GM12878 (cell line): ENCODE data around the gene GALNT6. TPM values are rescaled to one million over a fixed set of nuclear protein-coding genes. Genes with fewer than 3 reads are reported as not detected.

Source experiments
- ATAC-seq: fragments of 200-7000 bp; cut with Tn5 transposase; 3 replicates; pipeline ENCODE4 v1.9.1; 2020; ENCODE audit warnings: mild to moderate bottlenecking, moderate library complexity
- BruUV-seq: library from RNA; stranded (reverse); fragments of 400-500 nt; replicated peaks from 2 replicates; lab custom pipeline; 2021; lab: Mats Ljungman, UMichigan
- CTCF ChIA-PET: fragments of 300-600 bp; sonication (Branson Sonifier 250); formaldehyde crosslinking; extraction: SDS; loops from one replicate; lab custom pipeline; 2021; ENCODE audit warnings: inconsistent platforms; lab: Yijun Ruan, JAX
- POLR2A ChIA-PET: fragments of 350-600 bp; formaldehyde crosslinking; extraction: SDS; loops from one replicate; lab custom pipeline; 2021; ENCODE audit warnings: inconsistent platforms; lab: Charles Lee
- RAD21 ChIA-PET: fragments of 300-600 bp; sonication (Branson Sonifier 250); formaldehyde crosslinking; loops from one replicate; lab custom pipeline; 2023; ENCODE audit warnings: antibody characterized with exemption; ENCODE audit not compliant: unreplicated experiment; lab: Charles Lee
- SMC1A ChIA-PET: fragments of 300-600 bp; sonication (Branson Sonifier 250); formaldehyde crosslinking; loops from one replicate; lab custom pipeline; 2023; ENCODE audit not compliant: unreplicated experiment, uncharacterized antibody; lab: Charles Lee
- DNase-seq: peaks from one replicate; pipeline ENCODE4 v3.0.0-alpha.2; 2011; ENCODE audit warnings: low read depth, low spot score
- FAIRE-seq: peaks from 3 replicates; lab custom pipeline; 2011; peaks lifted over from hg19 to GRCh38; lab: Jason Lieb, UNC
- H2AFZ ChIP-seq: 2 replicates; pipeline ENCODE4 v1.6.0; 2011; ENCODE audit warnings: low read depth, low read length, control low read depth; ENCODE audit not compliant: control insufficient read depth
- H3K27ac ChIP-seq: 2 replicates; pipeline ENCODE4 v1.5.1; 2011; ENCODE audit warnings: control low read depth; ENCODE audit not compliant: control insufficient read depth, insufficient read depth
- H3K27me3 ChIP-seq, 2 experiments: replicated peaks in 1 of 2; 2 replicates each; pipeline versions ENCODE4 v1.6.0 to v1.6.1; 2011; ENCODE audit warnings: low read length in 1 of 2; ENCODE audit not compliant: control insufficient read depth in 2 of 2, insufficient read depth in 2 of 2
- H3K36me3 ChIP-seq, 2 experiments: 2 replicates each; pipeline ENCODE4 v1.5.1; 2011; ENCODE audit warnings: low read length in 1 of 2; ENCODE audit not compliant: control insufficient read depth in 2 of 2, insufficient read depth in 2 of 2
- H3K4me1 ChIP-seq: 2 replicates; pipeline ENCODE4 v1.6.1; 2011; ENCODE audit warnings: mild to moderate bottlenecking, low read length, moderate library complexity, mixed read lengths; ENCODE audit not compliant: control insufficient read depth, insufficient read depth
- H3K4me2 ChIP-seq: 2 replicates; pipeline ENCODE4 v1.6.0; 2011; ENCODE audit warnings: control low read depth; ENCODE audit not compliant: control insufficient read depth, insufficient read depth
- H3K4me3 ChIP-seq: fragments of 200-600 bp; sonication (generic); 2 replicates; pipeline ENCODE4 v1.5.1; 2016
- H3K79me2 ChIP-seq: 2 replicates; pipeline ENCODE4 v1.6.0; 2011; ENCODE audit warnings: low read length; ENCODE audit not compliant: control insufficient read depth, insufficient read depth
- H3K9ac ChIP-seq: 2 replicates; pipeline ENCODE4 v1.8.0; 2011; ENCODE audit warnings: low read length, control low read depth, mixed read lengths; ENCODE audit not compliant: control insufficient read depth, insufficient read depth
- H3K9me3 ChIP-seq: replicated peaks from 3 replicates; pipeline ENCODE4 v1.5.1; 2011; ENCODE audit warnings: mild to moderate bottlenecking, low read length; ENCODE audit not compliant: control insufficient read depth, insufficient read depth
- H4K20me1 ChIP-seq: 2 replicates; pipeline ENCODE4 v1.6.0; 2011; ENCODE audit not compliant: control insufficient read depth, insufficient read depth
- CEBPB ChIP-seq, 2 experiments: fragments of 150-350 bp in 1 of 2; IDR thresholded peaks; 2 replicates each; pipeline ENCODE4 v1.6.1; 2012 to 2014; ENCODE audit warnings: low read depth in 2 of 2, low read length in 2 of 2, borderline replicate concordance in 1 of 2, inconsistent platforms in 1 of 2
- EP300 ChIP-seq, 2 experiments: fragments of 150-350 bp in 1 of 2; IDR thresholded peaks; 2 replicates each; pipeline ENCODE4 v1.6.1; 2011 to 2012; ENCODE audit warnings: low read depth in 2 of 2, low read length in 2 of 2, borderline replicate concordance in 1 of 2, improper control_type of control experiment in 1 of 2, inconsistent platforms in 1 of 2; ENCODE audit not compliant: control insufficient read depth in 1 of 2
- IKZF1 ChIP-seq: fragments of 450-650 bp; conservative IDR thresholded peaks from 2 replicates; pipeline ENCODE4 v1.6.1; 2017; ENCODE audit warnings: antibody characterized with exemption, mild to moderate bottlenecking
- NBN ChIP-seq: fragments of 450-650 bp; IDR thresholded peaks from 2 replicates; pipeline ENCODE4 v1.6.1; 2016
- NR2C1 ChIP-seq: fragments of 450-650 bp; IDR thresholded peaks from 2 replicates; pipeline ENCODE4 v1.6.1; 2017; ENCODE audit warnings: antibody characterized with exemption, mild to moderate bottlenecking, moderate library complexity
- RAD51 ChIP-seq: fragments of 450-650 bp; IDR thresholded peaks from 2 replicates; pipeline ENCODE4 v1.6.1; 2016; ENCODE audit warnings: moderate library complexity, mild to moderate bottlenecking, inconsistent platforms
- STAT3 ChIP-seq: IDR thresholded peaks from 2 replicates; pipeline ENCODE4 v1.6.1; 2011; ENCODE audit warnings: low read depth, low read length, improper control_type of control experiment
- ZSCAN29 ChIP-seq: fragments of 450-650 bp; IDR thresholded peaks from 2 replicates; pipeline ENCODE4 v1.6.1; 2017; ENCODE audit warnings: mild to moderate bottlenecking, moderate library complexity
- WGBS: methylation state at CpG from one replicate; pipeline ENCODE4 v1.1.6; 2016; ENCODE audit warnings: low lambda C conversion rate; ENCODE audit not compliant: insufficient replicate concordance, insufficient coverage; ENCODE audit errors: missing lambda C conversion rate; 5-methylcytosine and 5-hydroxymethylcytosine counted together
- in situ Hi-C: fragments of 300-500 bp; cut with MboI; formaldehyde crosslinking; loops from 9 replicates; pipeline ENCODE4 v1.14.3; 2018; ENCODE audit warnings: mixed read lengths
- intact Hi-C: fragments of 100-400 bp; cut with micrococcal nuclease; formaldehyde crosslinking; loops from one replicate; pipeline ENCODE4 v1.14.2; 2022; ENCODE audit not compliant: unreplicated experiment
- polyA plus RNA-seq, 11 experiments: library from polyadenylated mRNA; depleted of rRNA in 4 of 11; unstranded in 6 of 11; stranded (reverse) in 5 of 11; fragments of >200 nt; fragmentation: Nextera tagmentation in 4 of 11; fragmentation: Illumina TruSeq in 1 of 11; extraction: Ambion mirVana in 4 of 11; extraction: Trizol in 1 of 11; gene quantifications; 1 replicate in 1 of 11; 2 replicates in 10 of 11; pipeline versions ENCODE4 v1.2.1 to v1.2.3, GENCODE V29; 2011 to 2016; ENCODE audit warnings: inconsistent platforms in 2 of 11, missing spikeins in 2 of 11, low read depth in 1 of 11
- total RNA-seq, 4 experiments: library from RNA; depleted of rRNA in 3 of 4; stranded (reverse); fragments of >200 nt in 3 of 4; fragmentation: Illumina TruSeq in 1 of 4; extraction: Trizol in 1 of 4; gene quantifications; 2 replicates each; pipeline versions ENCODE4 v1.2.1 to v1.2.3, GENCODE V29; 2013 to 2021
- TF ChIP-seq, protein P1 (sequence below): IDR thresholded peaks from 2 replicates; pipeline ENCODE4 v1.6.1; 2012; ENCODE audit warnings: improper control_type of control experiment, low read depth, low read length; ENCODE audit not compliant: insufficient replicate concordance
- TF ChIP-seq, protein P2 (sequence below): IDR thresholded peaks from 2 replicates; pipeline ENCODE4 v1.6.1; 2011; ENCODE audit warnings: low read depth, mild to moderate bottlenecking, low read length, moderate library complexity, borderline replicate concordance; ENCODE audit errors: extremely low read depth
- TF ChIP-seq, protein P3 (sequence below), 3 experiments: IDR thresholded peaks in 2 of 3; conservative IDR thresholded peaks in 1 of 3; 2 replicates each; pipeline ENCODE4 v1.5.1; 2011; ENCODE audit warnings: low read depth in 3 of 3, low read length in 3 of 3, mild to moderate bottlenecking in 3 of 3, control low read depth in 2 of 3, moderate library complexity in 2 of 3, inconsistent platforms in 1 of 3, mixed read lengths in 1 of 3; ENCODE audit not compliant: control insufficient read depth in 2 of 3, insufficient read depth in 1 of 3; ENCODE audit errors: extremely low read depth in 1 of 3

Gene GALNT6
- total and polyA plus RNA-seq, 10 of the 15 experiments (the other 5 are each of a cell fraction or from before 2014, with no cell fraction given), result 6.6 to 40.4 (median 23.7) TPM

- TF ChIP-seq IKZF1, result no peak
Measured at GRCh38 chr12:51358496-51358895, 32.7 kb downstream of the GALNT6 start (continued).

DNA sequence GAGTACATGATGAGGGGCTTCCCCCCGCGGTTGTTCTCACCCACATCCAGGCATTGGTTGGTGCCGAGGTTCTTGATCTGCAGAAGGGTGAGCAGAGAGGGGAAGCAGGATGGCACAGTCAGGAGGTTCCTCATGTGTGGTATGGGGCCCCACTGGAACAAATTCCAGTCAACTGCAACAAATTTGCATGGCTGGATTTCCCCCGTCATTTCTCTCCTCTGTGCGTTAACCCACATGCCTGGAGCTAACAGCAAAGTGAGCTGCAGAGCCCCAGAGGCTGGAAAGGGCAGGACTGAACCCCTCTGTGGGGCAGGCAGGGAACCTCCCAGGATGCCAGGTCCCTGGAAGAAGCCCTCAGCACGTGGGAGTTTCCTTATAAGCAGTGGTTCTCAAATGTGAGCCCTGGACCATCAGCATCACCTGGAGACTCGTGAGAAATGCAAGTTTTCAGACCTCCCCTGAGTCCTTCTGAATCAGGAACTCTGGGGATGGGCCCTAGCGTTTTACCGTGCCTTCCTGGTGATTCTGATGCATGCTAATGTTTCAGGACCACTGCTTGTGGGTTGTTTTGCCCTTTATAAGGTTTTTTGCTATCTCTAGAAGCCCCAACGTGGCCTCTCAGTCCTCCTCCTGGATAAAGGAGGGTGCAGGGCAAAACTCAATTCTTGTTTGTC is 33.7 kb downstream of the GALNT6 start:
- SMC1A ChIA-PET, result interaction anchor here (1.3 kb wide), 1 partner anchor 16 kb away, joined by 4 read pairs; no protein-coding TSS in a partner anchor
- POLR2A ChIA-PET, result interaction anchor here (1.1 kb wide), 1 partner anchor 11 kb away, joined by 3 read pairs; no protein-coding TSS in a partner anchor
- intact Hi-C loops, result no loop called here
- Histone ChIP-seq H3K27ac (peak overlapping the region; percentile 61), H3K4me3 (0 out of 2 replicates have a peak overlapping the region, but pooled peaks have one; percentile 5), H3K9ac (peak overlapping the region; percentile 29; the same call in 1 of the 2 replicates), H3K4me2 (peak overlapping the region; percentile 73), H3K36me3 (peaks cover 0 to 10% of the 10 kb centered on the region in 2 experiments; a peak in 3 of 4 replicates), H2AFZ (no peak overlapping the region; the same call in 1 of the 2 replicates), H3K9me3 (peaks cover 2% of the 10 kb centered on the region; the same call in 2 of the 3 replicates), H3K27me3 (no peaks in the 10 kb centered on the region), H4K20me1 (no peaks in the 10 kb centered on the region), H3K79me2 (no peaks in the 10 kb centered on the region), H3K4me1 (peaks cover 21% of the 10 kb centered on the region)
- FAIRE-seq (peak; percentile 81), ATAC-seq (peak; percentile 93), DNase-seq (peak; percentile 64)
- RAD21 ChIA-PET, result interaction anchor here (0.7 to 1.0 kb wide), 2 partner anchors 11 to 16 kb away, joined by 3 to 5 read pairs; no protein-coding TSS in a partner anchor
- BruUV-seq, result no TSS peak
- 4% methylated on average over 10 of the region's 10 CpGs for WGBS
- CTCF ChIA-PET, result interaction anchor here (0.6 to 1.0 kb wide), 3 partner anchors 17 to 347 kb away, joined by 3 read pairs; no protein-coding TSS in a partner anchor
- in situ Hi-C loops, result no loop called here
- no peak for TF ChIP-seq STAT3
- TF ChIP-seq CEBPB (IDR thresholded peaks at IDR 0.05; ENCODE audit: borderline replicate concordance in 1 of 2, low read depth in 2 of 2, low read length in 2 of 2), result no peak
- no peak for TF ChIP-seq RAD51
- no peak for TF ChIP-seq NBN
- TF ChIP-seq, protein P1, sequence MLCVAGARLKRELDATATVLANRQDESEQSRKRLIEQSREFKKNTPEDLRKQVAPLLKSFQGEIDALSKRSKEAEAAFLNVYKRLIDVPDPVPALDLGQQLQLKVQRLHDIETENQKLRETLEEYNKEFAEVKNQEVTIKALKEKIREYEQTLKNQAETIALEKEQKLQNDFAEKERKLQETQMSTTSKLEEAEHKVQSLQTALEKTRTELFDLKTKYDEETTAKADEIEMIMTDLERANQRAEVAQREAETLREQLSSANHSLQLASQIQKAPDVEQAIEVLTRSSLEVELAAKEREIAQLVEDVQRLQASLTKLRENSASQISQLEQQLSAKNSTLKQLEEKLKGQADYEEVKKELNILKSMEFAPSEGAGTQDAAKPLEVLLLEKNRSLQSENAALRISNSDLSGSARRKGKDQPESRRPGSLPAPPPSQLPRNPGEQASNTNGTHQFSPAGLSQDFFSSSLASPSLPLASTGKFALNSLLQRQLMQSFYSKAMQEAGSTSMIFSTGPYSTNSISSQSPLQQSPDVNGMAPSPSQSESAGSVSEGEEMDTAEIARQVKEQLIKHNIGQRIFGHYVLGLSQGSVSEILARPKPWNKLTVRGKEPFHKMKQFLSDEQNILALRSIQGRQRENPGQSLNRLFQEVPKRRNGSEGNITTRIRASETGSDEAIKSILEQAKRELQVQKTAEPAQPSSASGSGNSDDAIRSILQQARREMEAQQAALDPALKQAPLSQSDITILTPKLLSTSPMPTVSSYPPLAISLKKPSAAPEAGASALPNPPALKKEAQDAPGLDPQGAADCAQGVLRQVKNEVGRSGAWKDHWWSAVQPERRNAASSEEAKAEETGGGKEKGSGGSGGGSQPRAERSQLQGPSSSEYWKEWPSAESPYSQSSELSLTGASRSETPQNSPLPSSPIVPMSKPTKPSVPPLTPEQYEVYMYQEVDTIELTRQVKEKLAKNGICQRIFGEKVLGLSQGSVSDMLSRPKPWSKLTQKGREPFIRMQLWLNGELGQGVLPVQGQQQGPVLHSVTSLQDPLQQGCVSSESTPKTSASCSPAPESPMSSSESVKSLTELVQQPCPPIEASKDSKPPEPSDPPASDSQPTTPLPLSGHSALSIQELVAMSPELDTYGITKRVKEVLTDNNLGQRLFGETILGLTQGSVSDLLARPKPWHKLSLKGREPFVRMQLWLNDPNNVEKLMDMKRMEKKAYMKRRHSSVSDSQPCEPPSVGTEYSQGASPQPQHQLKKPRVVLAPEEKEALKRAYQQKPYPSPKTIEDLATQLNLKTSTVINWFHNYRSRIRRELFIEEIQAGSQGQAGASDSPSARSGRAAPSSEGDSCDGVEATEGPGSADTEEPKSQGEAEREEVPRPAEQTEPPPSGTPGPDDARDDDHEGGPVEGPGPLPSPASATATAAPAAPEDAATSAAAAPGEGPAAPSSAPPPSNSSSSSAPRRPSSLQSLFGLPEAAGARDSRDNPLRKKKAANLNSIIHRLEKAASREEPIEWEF, result no peak
- TF ChIP-seq, protein P2, sequence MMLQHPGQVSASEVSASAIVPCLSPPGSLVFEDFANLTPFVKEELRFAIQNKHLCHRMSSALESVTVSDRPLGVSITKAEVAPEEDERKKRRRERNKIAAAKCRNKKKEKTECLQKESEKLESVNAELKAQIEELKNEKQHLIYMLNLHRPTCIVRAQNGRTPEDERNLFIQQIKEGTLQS, result no peak
- TF ChIP-seq, protein P3, sequence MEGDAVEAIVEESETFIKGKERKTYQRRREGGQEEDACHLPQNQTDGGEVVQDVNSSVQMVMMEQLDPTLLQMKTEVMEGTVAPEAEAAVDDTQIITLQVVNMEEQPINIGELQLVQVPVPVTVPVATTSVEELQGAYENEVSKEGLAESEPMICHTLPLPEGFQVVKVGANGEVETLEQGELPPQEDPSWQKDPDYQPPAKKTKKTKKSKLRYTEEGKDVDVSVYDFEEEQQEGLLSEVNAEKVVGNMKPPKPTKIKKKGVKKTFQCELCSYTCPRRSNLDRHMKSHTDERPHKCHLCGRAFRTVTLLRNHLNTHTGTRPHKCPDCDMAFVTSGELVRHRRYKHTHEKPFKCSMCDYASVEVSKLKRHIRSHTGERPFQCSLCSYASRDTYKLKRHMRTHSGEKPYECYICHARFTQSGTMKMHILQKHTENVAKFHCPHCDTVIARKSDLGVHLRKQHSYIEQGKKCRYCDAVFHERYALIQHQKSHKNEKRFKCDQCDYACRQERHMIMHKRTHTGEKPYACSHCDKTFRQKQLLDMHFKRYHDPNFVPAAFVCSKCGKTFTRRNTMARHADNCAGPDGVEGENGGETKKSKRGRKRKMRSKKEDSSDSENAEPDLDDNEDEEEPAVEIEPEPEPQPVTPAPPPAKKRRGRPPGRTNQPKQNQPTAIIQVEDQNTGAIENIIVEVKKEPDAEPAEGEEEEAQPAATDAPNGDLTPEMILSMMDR (IDR thresholded peaks at IDR 0.05 in 2 of 3, conservative IDR thresholded peaks at IDR 0.05 in 1 of 3; ENCODE audit: control insufficient read depth in 2 of 3, extremely low read depth in 1 of 3, insufficient read depth in 1 of 3, low read depth in 3 of 3, low read length in 3 of 3), result no peak
- TF ChIP-seq NR2C1, result no peak
- no peak for TF ChIP-seq ZSCAN29
- peak; percentile 10 to 44; a peak in 1 of 4 replicates for TF ChIP-seq EP300 (IDR thresholded peaks at IDR 0.05; ENCODE audit: borderline replicate concordance in 1 of 2, control insufficient read depth in 1 of 2, low read depth in 2 of 2, low read length in 2 of 2)
